NCI-H2196 treated with DMSO at 0.1 percent for 48 hours (cell line): Measurements from ENCODE around the gene NGFR.

ENCODE experiments used
- DNase-seq: peaks from one replicate; lab custom pipeline; 2025; ENCODE audit not compliant: unreplicated experiment; lab: John Stamatoyannopoulos, UW

Gene NGFR

GRCh38 chr17:49494986-49495841 is at the start of gene NGFR:
Gene NGFR, plus strand, starts transcription at chr17:49495293. Its CDS starts 125 bp downstream, at chr17:49495418.
- peak; percentile 39 for DNase-seq

- no peak for DNase-seq
Measured at GRCh38 chr17:49445591-49445990, 49.5 kb upstream of the NGFR start.

- no peak for DNase-seq
Measured at GRCh38 chr17:49447628-49448302, 47.3 kb upstream of the NGFR start.

- no peak for DNase-seq
Measured at GRCh38 chr17:49450181-49450580, 44.9 kb upstream of the NGFR start.

GRCh38 chr17:49450735-49451134 is 44.4 kb upstream of the NGFR start:
- no peak for DNase-seq

- DNase-seq = no peak
Measured at GRCh38 chr17:49452201-49452600, 42.9 kb upstream of the NGFR start.

GRCh38 chr17:49452661-49453060 is 42.4 kb upstream of the NGFR start:
- DNase-seq = no peak

GRCh38 chr17:49454050-49454449 is 41.0 kb upstream of the NGFR start:
- DNase-seq = no peak

GRCh38 chr17:49455272-49455861 is 39.7 kb upstream of the NGFR start:
- no peak for DNase-seq

GRCh38 chr17:49456183-49456965 is 38.7 kb upstream of the NGFR start:
- DNase-seq = no peak

GRCh38 chr17:49457564-49458535 is 37.2 kb upstream of the NGFR start:
- DNase-seq = no peak

GRCh38 chr17:49459401-49459984 is 35.6 kb upstream of the NGFR start:
- no peak for DNase-seq

GRCh38 chr17:49460401-49460800 is 34.7 kb upstream of the NGFR start:
- no peak for DNase-seq

GRCh38 chr17:49461580-49461979 is 33.5 kb upstream of the NGFR start:
- no peak for DNase-seq

- no peak for DNase-seq
Measured at GRCh38 chr17:49464049-49464448, 31.0 kb upstream of the NGFR start.

- no peak for DNase-seq
Measured at GRCh38 chr17:49465331-49465903, 29.7 kb upstream of the NGFR start.

- no peak for DNase-seq
Measured at GRCh38 chr17:49466436-49466835, 28.7 kb upstream of the NGFR start.

- no peak for DNase-seq
Measured at GRCh38 chr17:49467175-49467574, 27.9 kb upstream of the NGFR start.

GRCh38 chr17:49468811-49469385 is 26.2 kb upstream of the NGFR start:
- no peak for DNase-seq
